MCF 10A (cell line): ENCODE results near the gene RRAS. TPM values are rescaled to one million over a fixed set of nuclear protein-coding genes. Genes with fewer than 3 reads are reported as not detected.

Experiments
- BruUV-seq: library from RNA; stranded (reverse); fragments of 400-500 nt; replicated peaks from 2 replicates; lab custom pipeline; 2021; lab: Mats Ljungman, UMichigan
- CTCF ChIA-PET: fragments of 300-600 bp; sonication (Branson Sonifier 250); formaldehyde crosslinking; extraction: SDS; loops from one replicate; lab custom pipeline; 2021; ENCODE audit warnings: antibody characterized with exemption, inconsistent platforms; lab: Yijun Ruan, JAX
- POLR2A ChIA-PET: fragments of 300-600, 350-650 bp; sonication (Branson Sonifier 250); formaldehyde crosslinking; extraction: SDS; loops from one replicate; lab custom pipeline; 2020; ENCODE audit warnings: antibody characterized with exemption, inconsistent platforms; lab: Yijun Ruan, JAX
- DNase-seq: peaks from one replicate; pipeline ENCODE4 v3.0.0-alpha.2; 2018; ENCODE audit not compliant: unreplicated experiment
- H3K27ac Mint-ChIP-seq: one replicate; pipeline ENCODE4 v1.8.0; 2022; ENCODE audit warnings: mild to moderate bottlenecking, low read depth, mixed read lengths; ENCODE audit not compliant: unreplicated experiment
- H3K27me3 Mint-ChIP-seq: one replicate; pipeline ENCODE4 v1.8.0; 2022; ENCODE audit warnings: mixed read lengths; ENCODE audit not compliant: insufficient read depth, unreplicated experiment
- H3K36me3 Mint-ChIP-seq: one replicate; pipeline ENCODE4 v1.8.0; 2022; ENCODE audit warnings: mild to moderate bottlenecking, moderate library complexity, mixed read lengths; ENCODE audit not compliant: insufficient read depth, unreplicated experiment
- H3K4me1 Mint-ChIP-seq: one replicate; pipeline ENCODE4 v1.8.0; 2022; ENCODE audit warnings: mixed read lengths; ENCODE audit not compliant: insufficient read depth, unreplicated experiment
- H3K4me3 Mint-ChIP-seq: one replicate; pipeline ENCODE4 v1.8.0; 2022; ENCODE audit warnings: mild to moderate bottlenecking, moderate library complexity, mixed read lengths; ENCODE audit not compliant: unreplicated experiment
- H3K9me3 Mint-ChIP-seq: one replicate; pipeline ENCODE4 v1.8.0; 2022; ENCODE audit warnings: mixed read lengths; ENCODE audit not compliant: unreplicated experiment
- intact Hi-C: fragments of 100-400 bp; cut with micrococcal nuclease; formaldehyde crosslinking; loops from 2 replicates; pipeline ENCODE4 v1.14.1; 2022
- total RNA-seq: library from RNA; stranded (reverse); gene quantifications from 2 replicates; pipeline ENCODE4 v1.2.3, GENCODE V29; 2022
- TF ChIP-seq, protein P1 (sequence below): fragments of 200-600 bp; IDR thresholded peaks from one replicate; pipeline ENCODE4 v1.8.0; 2022; ENCODE audit warnings: antibody characterized with exemption, mild to moderate bottlenecking; ENCODE audit not compliant: unreplicated experiment

RRAS gene
- total RNA-seq, 1 experiment from 2014 or later = 37.6 TPM

DNA sequence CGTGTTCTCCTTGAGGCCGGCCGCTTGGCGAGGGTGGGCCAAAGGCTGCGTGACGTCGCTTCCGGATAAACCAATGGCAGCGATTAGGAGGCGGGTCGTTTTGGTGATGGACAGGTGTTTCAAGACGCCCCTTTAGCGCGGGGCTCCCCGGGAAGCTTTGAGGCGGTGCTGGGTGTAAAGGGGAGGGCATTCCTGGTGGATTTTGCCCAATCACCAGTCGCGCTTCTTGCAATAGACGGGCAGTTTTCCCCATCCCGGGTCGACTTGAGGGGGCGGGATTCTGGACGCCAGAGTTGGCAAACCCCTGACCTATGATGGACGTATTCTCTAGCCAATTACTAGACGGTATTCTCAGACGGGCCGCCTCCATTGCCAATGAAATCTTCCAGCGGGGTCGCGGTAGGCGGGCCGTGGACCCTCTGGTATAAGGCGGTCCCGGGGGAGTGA is 36.9 kb upstream of the RRAS start:
- peak; percentile 100 for DNase-seq
- POLR2A ChIA-PET = interaction anchor here (0.5 to 8.4 kb wide), 32 partner anchors 9 to 1691 kb away, joined by 3 to 121 read pairs (median 6); partner anchors contain the start of genes ADM5, AKT1S1, ALDH16A1 and AP2A1
- CTCF ChIA-PET = interaction anchor here (0.6 to 1.2 kb wide), 3 partner anchors 11 to 108 kb away, joined by 4 to 5 read pairs (median 4); partner anchors contain the start of genes BCL2L12 and IRF3
- TF ChIP-seq, protein P1, sequence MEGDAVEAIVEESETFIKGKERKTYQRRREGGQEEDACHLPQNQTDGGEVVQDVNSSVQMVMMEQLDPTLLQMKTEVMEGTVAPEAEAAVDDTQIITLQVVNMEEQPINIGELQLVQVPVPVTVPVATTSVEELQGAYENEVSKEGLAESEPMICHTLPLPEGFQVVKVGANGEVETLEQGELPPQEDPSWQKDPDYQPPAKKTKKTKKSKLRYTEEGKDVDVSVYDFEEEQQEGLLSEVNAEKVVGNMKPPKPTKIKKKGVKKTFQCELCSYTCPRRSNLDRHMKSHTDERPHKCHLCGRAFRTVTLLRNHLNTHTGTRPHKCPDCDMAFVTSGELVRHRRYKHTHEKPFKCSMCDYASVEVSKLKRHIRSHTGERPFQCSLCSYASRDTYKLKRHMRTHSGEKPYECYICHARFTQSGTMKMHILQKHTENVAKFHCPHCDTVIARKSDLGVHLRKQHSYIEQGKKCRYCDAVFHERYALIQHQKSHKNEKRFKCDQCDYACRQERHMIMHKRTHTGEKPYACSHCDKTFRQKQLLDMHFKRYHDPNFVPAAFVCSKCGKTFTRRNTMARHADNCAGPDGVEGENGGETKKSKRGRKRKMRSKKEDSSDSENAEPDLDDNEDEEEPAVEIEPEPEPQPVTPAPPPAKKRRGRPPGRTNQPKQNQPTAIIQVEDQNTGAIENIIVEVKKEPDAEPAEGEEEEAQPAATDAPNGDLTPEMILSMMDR = no peak
- Mint-ChIP-seq H3K27me3 (no peaks in the 10 kb centered on the region), H3K4me3 (peak overlapping the region; percentile 96), H3K27ac (peak overlapping the region; percentile 99), H3K36me3 (peaks cover 41% of the 10 kb centered on the region), H3K4me1 (peaks cover 20% of the 10 kb centered on the region), H3K9me3 (no peaks in the 10 kb centered on the region)
- intact Hi-C loops = loop anchor here (1.0 to 10.0 kb wide), 4 partner anchors 37 to 178 kb away; partner anchors contain the start of genes AP2A1, PRR12, PTOV1 and RRAS
- BruUV-seq = no TSS peak

DNA sequence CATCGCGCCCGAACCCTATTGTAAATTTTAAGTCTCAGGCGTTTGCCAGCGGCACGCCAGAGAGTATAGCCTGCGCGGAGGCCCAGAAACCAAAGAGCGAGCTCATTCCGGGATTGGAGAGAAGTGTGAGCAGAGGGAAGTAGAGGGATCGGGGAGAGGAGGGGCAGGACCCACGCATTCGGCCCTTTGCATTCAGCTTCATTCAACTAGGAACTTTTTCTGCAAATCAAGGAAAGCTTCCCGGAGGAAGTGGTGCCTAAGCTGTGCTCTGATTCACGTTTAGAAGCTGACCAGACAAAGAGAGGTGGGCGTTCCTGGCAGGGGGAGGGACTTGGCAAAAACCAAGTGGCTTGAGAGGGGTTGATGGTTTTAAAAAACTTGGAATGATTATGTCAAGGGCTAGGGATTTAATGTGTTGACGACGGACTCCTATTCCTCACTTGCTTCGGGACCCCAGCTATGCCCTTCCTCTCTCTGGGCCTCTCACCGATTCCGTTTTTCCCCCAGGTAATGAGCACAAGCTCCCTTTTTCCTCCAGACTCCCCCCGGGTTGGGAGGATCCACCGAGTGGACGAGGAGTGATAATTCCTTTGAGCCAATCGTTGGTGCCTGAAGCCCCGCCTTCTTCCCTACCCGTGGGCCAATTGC is 36.3 kb upstream of the RRAS start:
- Mint-ChIP-seq H3K27ac (peak overlapping the region; percentile 99), H3K27me3 (no peaks in the 10 kb centered on the region), H3K4me3 (peak overlapping the region; percentile 96), H3K4me1 (peaks cover 20% of the 10 kb centered on the region), H3K36me3 (peaks cover 35% of the 10 kb centered on the region), H3K9me3 (no peaks in the 10 kb centered on the region)
- BruUV-seq = no TSS peak
- peak; percentile 94 for DNase-seq
- TF ChIP-seq, protein P1 = no peak
- CTCF ChIA-PET = interaction anchor here (0.5 to 1.4 kb wide), 8 partner anchors 11 to 188 kb away, joined by 3 to 5 read pairs (median 4); partner anchors contain the start of genes BCL2L12, IRF3 and RRAS
- POLR2A ChIA-PET = interaction anchor here (0.5 to 8.4 kb wide), 31 partner anchors 9 to 1691 kb away, joined by 3 to 121 read pairs (median 6); partner anchors contain the start of genes ADM5, AKT1S1, ALDH16A1 and AP2A1
- intact Hi-C loops = loop anchor here (1.0 to 10.0 kb wide), 4 partner anchors 36 to 179 kb away; partner anchors contain the start of genes AP2A1, PRR12, PTOV1 and RRAS

DNA sequence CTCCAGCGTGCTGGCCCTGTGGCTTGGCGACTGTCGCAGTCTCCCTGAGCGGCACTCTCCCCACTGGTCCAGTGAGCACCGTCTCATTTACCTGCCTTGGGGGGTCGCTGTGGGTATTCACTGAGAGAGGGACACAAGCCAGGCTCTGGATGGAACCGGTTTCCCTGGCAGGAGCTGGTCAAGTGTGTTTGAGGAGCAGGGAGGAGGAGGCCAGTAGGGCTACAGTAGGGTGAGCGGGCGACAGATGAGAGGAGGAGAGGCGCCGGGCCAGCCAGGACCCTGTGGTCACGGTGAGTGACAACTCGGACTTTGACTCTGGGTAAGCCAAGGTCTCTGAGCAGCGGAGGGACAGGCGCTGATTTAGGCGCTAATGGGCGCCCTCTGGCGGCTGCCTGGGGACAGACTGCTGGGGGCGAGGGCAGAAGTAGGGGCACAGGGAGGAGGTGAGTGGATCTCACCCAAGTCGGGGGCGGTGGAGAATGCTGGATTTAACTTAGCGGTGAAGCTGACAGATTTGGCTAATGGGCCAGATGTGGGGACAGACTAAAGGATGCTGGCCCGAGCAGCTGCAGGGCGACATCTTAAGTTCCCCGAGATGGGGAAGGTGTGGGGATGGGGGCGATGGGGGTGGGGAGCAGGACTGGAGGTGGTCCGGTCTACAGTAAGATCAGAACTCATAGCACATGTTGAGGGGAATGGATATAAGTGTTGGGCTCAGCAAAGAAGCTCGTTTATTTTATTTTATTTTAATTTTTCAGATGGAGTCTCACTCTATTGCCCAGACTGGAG is 32.4 kb upstream of the RRAS start:
- ChIA-PET POLR2A (interaction anchor here (0.6 to 1.0 kb wide), 5 partner anchors 30 to 312 kb away, joined by 3 to 6 read pairs (median 3); no protein-coding TSS in a partner anchor), CTCF (interaction anchor here (0.5 to 3.0 kb wide), 22 partner anchors 8 to 1040 kb away, joined by 3 to 19 read pairs (median 4); partner anchors contain the start of genes RRAS and SCAF1)
- BruUV-seq = no TSS peak
- Mint-ChIP-seq H3K27ac (no peak overlapping the region), H3K4me3 (no peak overlapping the region), H3K4me1 (peaks cover 8% of the 10 kb centered on the region), H3K36me3 (peaks cover 30% of the 10 kb centered on the region), H3K27me3 (no peaks in the 10 kb centered on the region), H3K9me3 (no peaks in the 10 kb centered on the region)
- TF ChIP-seq, protein P1 = peak; percentile 80
- peak; percentile 76 for DNase-seq
- intact Hi-C loops = loop anchor here (10.0 kb wide), 1 partner anchor 182 kb away; the partner anchor contains the start of gene PTOV1
